ENCODE results near the gene P4HB. TPM values are rescaled to one million over a fixed set of nuclear protein-coding genes. Genes with fewer than 3 reads are reported as not detected.

The P4HB gene
- total RNA-seq, 6 experiments from 2014 or later: 856 to 5,039 (median 1,455) TPM

GRCh38 chr17:81802856-81803643, 57.3 kb downstream of the P4HB start:
- peaks cover 0 to 17% (median 6%) of the 10 kb centered on the region in 4 donors for H3K4me1 ChIP-seq
- H3K4me3 ChIP-seq: peak overlapping the region in 2 of 3 donors; percentile 70 to 86
- intact Hi-C loops (cut with DNase I): no loop called here
- H3K36me3 ChIP-seq: no peaks in the 10 kb centered on the region
- ATAC-seq (no peak), DNase-seq (peak in 2 of 3 donors; percentile 45 to 54)
- no peaks in the 10 kb centered on the region for H3K9me3 ChIP-seq
- TF ChIP-seq, protein P1, sequence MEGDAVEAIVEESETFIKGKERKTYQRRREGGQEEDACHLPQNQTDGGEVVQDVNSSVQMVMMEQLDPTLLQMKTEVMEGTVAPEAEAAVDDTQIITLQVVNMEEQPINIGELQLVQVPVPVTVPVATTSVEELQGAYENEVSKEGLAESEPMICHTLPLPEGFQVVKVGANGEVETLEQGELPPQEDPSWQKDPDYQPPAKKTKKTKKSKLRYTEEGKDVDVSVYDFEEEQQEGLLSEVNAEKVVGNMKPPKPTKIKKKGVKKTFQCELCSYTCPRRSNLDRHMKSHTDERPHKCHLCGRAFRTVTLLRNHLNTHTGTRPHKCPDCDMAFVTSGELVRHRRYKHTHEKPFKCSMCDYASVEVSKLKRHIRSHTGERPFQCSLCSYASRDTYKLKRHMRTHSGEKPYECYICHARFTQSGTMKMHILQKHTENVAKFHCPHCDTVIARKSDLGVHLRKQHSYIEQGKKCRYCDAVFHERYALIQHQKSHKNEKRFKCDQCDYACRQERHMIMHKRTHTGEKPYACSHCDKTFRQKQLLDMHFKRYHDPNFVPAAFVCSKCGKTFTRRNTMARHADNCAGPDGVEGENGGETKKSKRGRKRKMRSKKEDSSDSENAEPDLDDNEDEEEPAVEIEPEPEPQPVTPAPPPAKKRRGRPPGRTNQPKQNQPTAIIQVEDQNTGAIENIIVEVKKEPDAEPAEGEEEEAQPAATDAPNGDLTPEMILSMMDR (IDR thresholded peaks at IDR 0.05): no peak
- TF ChIP-seq POLR2A (IDR thresholded peaks at IDR 0.05): no peak
- H3K27ac ChIP-seq: no peak overlapping the region
- H3K27me3 ChIP-seq: no peaks in the 10 kb centered on the region
- WGBS (ENCODE audit: insufficient coverage, low coverage, low lambda C conversion rate, missing lambda C conversion rate): 40% methylated on average over 13 of the region's 26 CpGs

DNA sequence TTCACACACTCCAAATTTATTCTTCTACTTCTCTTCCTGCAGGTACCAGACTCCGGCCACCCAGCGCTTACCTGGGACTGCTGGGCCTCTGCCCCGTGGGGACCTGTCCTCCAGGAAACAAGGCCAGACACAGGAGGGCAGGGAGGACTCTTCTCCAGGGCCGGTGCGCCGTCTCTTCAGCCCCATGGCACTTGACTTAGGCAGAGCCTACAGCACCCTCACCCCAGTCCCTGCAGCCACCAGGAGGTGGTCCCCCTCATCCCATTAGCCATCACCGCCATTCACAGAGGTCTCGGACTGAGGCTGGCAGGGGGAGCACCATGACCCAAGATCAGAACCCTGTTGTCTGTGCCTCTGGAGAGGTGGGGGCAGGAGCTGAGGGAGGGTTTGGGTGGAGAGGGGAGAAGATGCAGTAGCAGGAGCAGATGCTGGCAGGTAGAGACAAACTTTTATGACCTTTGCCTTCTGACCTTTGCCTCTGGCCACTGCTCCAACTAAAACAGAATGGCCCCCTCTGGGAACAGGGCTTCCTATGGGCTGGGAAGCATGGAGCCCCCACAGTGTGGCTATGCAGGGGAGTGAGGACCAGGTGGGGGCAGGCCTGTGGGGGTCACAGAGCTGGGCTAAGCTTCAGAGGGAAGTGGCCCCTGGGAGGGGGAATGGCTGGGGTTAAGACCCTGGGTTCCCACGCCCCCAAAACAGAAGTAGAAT, 58.1 kb downstream of the P4HB start:
- TF ChIP-seq, protein P1 (IDR thresholded peaks at IDR 0.05): no peak
- no peak for TF ChIP-seq POLR2A (IDR thresholded peaks at IDR 0.05)

GRCh38 chr17:81801327-81801726, 59.0 kb downstream of the P4HB start:
- intact Hi-C loops (cut with DNase I): no loop called here
- ATAC-seq (no peak), DNase-seq (no peak)
- H3K27ac ChIP-seq: no peak overlapping the region
- peaks cover 0 to 17% (median 6%) of the 10 kb centered on the region in 4 donors for H3K4me1 ChIP-seq
- no peaks in the 10 kb centered on the region for H3K9me3 ChIP-seq
- no peak for TF ChIP-seq POLR2A (IDR thresholded peaks at IDR 0.05)
- TF ChIP-seq, protein P1 (IDR thresholded peaks at IDR 0.05): no peak
- H3K4me3 ChIP-seq: no peak overlapping the region
- WGBS (ENCODE audit: insufficient coverage, low coverage, low lambda C conversion rate, missing lambda C conversion rate): 84% methylated on average over 7 of the region's 9 CpGs
- no peaks in the 10 kb centered on the region for H3K27me3 ChIP-seq
- no peaks in the 10 kb centered on the region for H3K36me3 ChIP-seq

More for the DNA sequence above, 58.1 kb downstream of the P4HB start:
- 87% methylated on average over 7 of the region's 9 CpGs for WGBS (ENCODE audit: insufficient coverage, low coverage, low lambda C conversion rate, missing lambda C conversion rate)
- ATAC-seq (peak in 1 of 4 donors; percentile 10), DNase-seq (no peak)
- Histone ChIP-seq H3K9me3 (no peaks in the 10 kb centered on the region), H3K27me3 (no peaks in the 10 kb centered on the region), H3K4me1 (peaks cover 0 to 17% (median 6%) of the 10 kb centered on the region in 4 donors), H3K4me3 (no peak overlapping the region), H3K27ac (no peak overlapping the region), H3K36me3 (no peaks in the 10 kb centered on the region)
- intact Hi-C loops (cut with DNase I): no loop called here

DNA sequence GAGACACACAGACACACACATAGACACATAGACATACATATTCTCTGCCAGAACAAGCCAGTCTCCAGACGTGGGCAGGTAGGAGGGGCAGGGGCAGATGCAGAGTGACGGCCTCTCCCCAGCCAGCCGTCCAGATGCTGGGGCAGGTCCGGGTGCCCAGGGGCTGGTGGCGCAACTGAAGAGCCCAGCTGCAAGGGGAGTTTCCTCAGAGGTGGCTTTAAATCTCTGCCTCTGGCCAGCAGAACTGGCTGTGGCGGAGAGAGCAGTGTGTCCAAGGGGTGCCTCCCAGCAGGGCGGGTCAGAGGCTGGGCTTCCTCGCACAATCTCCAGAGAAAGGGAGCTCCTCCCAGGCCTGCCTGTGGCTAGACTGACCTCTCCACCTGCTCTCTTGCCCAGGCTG, 65.8 kb downstream of the P4HB start:
- ATAC-seq: peak; percentile 76 to 93 (median 92)

More for the DNA sequence above, 65.8 kb downstream of the P4HB start:
- intact Hi-C loops (cut with DNase I): no loop called here
- H3K27ac ChIP-seq: no peak overlapping the region
- 15% methylated on average over 6 of the region's 8 CpGs for WGBS (ENCODE audit: insufficient coverage, low coverage, low lambda C conversion rate, missing lambda C conversion rate)
- no peaks in the 10 kb centered on the region for H3K36me3 ChIP-seq
- no peaks in the 10 kb centered on the region for H3K27me3 ChIP-seq
- no peak overlapping the region for H3K4me3 ChIP-seq
- TF ChIP-seq, protein P1 (IDR thresholded peaks at IDR 0.05): no peak
- TF ChIP-seq POLR2A (IDR thresholded peaks at IDR 0.05): no peak
- H3K4me1 ChIP-seq: no peaks in the 10 kb centered on the region
- H3K9me3 ChIP-seq: no peaks in the 10 kb centered on the region
- peak in 2 of 3 donors; percentile 54 to 62 for DNase-seq
